K562 (cell line): Measurements from ENCODE around the gene MRPL40.

Experiments used
- SRSF1 ChIP-seq: fragments of 200-400 bp; formaldehyde crosslinking; IDR thresholded peaks from 2 replicates; pipeline ENCODE4 v1.6.1; 2017; ENCODE audit warnings: mild to moderate bottlenecking, low read depth, low read length, moderate library complexity
- ZBTB33 ChIP-seq: sonication (generic); formaldehyde crosslinking; IDR thresholded peaks from 2 replicates; pipeline ENCODE4 v1.8.1; 2023; ENCODE audit warnings: mild to moderate bottlenecking, missing genetic modification reagents

GRCh38 chr22:19448739-19449421 lies 16.5 kb downstream of the MRPL40 start:
- no peak for TF ChIP-seq SRSF1
- no peak for TF ChIP-seq ZBTB33
